ENCODE data around the gene ABCA2. TPM values are rescaled to one million over a fixed set of nuclear protein-coding genes. Genes with fewer than 3 reads are reported as not detected.

Gene ABCA2
- total RNA-seq, 1 donor from 2014 or later: 47.2 TPM

DNA sequence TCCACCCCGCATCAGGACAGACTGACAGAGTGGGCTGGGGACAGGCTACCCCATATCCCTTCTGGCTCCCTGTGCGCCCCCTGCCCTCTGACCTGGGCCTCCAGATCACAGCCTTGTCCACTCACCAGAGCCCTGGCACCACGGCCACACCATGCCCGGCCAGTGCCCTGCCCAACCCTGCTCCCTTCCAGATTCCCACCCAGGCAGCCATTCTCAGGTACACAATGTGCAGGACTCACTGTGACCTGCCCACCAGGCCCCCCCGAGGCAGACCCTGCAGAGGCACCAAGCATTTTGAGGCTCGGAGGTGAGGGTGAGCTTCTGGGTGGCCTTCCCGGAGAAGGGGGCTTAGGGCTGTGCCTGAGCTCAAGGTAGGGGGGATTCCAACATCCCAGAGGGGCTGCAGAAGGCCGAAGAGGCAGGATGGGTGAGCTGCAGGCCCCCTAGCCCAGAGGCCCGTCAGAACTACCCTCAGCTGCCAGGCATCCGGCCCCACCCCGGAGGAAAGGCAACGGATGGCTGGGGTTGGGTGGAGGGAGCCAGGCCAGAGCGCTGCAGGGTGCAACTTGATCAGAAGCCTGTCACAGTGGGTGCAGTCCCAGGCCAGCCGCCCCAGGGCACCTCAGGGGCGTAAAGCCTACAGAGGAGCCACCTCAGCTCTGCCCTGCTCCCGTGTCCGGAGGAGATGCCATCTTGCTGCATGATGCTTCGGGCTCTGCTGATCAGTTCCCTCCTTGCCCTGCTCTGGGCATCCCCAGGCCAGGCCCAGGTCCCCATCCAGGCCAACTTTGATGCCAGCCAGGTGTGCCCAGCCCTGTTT lies 45.6 kb downstream of the ABCA2 start, which contains the start of gene LCNL1:
Gene LCNL1 (plus strand): TSS at position 762 of the 820 bp plus-strand sequence. CDS start 594 bp downstream, outside the sequence.
- no peak for DNase-seq (ENCODE audit: low spot score)

GRCh38 chr9:136981588-136982231 lies 46.3 kb downstream of the ABCA2 start:
- DNase-seq (ENCODE audit: low spot score): no peak

GRCh38 chr9:136980669-136981478 lies 47.2 kb downstream of the ABCA2 start:
- DNase-seq (ENCODE audit: low spot score): no peak

DNA sequence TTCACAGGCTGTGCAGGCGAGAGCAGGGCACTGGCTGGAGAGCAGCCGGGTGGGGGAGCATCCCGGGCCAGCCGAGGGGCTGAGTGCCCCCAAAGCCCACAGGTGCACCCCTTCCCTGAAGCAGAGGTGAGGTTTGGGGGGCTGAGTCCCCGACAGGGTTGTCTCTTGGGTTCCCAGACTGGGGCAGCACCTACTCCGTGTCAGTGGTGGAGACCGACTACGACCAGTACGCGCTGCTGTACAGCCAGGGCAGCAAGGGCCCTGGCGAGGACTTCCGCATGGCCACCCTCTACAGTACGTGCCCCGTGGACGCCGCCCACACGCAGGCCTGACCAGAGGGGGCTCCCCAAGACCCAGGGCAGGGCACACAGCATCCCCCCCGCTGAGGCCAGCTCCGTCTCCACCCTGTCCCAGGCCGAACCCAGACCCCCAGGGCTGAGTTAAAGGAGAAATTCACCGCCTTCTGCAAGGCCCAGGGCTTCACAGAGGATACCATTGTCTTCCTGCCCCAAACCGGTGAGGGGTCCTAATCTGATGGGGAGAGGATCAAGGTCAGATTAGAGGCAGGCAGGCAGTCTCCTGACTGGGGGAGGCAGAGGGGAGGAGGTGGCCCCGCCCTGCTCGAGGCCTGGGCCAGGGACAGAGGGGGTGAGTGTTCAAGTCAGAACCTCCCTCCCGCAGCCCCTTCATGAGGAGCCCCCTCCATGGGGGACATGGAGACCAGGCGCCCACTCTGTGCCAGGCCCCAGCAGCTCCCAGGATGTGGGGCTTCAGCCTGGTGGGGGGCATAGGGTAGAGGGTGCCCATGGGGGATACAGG lies 48.1 kb downstream of the ABCA2 start:
- no peak for DNase-seq (ENCODE audit: low spot score)

GRCh38 chr9:136978865-136979544 lies 49.0 kb downstream of the ABCA2 start:
- DNase-seq (ENCODE audit: low spot score): no peak

DNA sequence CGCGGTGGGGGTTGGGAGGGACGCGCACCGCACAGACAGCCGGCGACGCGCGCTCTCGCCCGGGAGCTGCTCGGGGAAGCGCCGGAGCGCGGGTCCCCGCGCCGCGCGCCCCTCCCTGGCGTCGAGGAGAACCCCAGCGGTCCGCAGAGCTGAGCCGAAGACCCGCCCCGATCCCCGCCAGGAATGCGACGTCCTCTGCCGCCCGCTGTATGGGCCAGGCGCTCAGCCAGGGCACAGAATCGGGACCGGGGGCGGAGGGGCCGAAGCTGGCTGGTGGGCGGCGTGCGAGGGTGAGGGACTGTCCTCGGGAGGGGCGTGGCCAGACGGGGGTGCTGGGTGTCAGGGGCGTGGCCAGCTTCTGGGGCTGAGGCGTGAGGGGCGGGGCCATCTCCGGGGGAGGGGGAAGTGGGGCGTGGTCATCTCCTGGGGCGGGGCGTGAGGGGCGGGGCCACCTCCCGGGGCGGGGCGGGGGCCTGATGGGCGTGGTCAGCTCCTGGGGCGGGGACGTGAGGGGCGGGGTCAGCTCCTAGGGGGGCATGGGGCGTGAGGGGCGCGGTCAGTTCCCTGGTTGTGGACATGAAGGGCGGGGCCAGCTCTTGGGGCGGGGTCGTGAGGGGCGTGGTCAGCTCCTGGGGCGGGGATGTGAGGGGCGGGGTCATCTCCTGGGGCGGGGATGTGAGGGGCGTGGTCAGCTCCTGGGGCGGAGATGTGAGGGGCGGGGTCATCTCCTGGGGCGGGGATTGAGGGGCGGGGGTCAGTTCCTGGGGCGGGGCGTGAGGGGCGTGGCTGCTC lies 49.8 kb downstream of the ABCA2 start:
- DNase-seq (ENCODE audit: low spot score): no peak

GRCh38 chr9:136977649-136978072 lies 50.4 kb downstream of the ABCA2 start:
- no peak for DNase-seq (ENCODE audit: low spot score)

DNA sequence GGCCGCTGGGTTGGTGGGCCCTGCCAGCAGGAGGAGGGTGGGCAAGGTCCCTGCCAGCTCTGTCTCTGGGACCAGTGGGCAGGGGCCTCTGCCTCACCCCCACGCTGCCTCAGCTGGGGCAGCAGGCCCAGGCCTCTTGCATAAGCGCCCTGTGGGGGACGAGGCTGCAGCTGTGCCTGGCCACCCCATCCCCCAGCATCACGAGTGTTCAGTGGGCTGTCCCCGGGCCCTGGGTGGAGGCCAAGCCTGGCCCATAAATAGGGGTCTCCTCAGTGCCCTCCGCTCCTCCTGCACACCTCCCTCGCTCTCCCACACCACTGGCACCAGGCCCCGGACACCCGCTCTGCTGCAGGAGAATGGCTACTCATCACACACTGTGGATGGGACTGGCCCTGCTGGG lies 50.8 kb downstream of the ABCA2 start, which contains the start of gene PTGDS:
Gene PTGDS (plus strand): TSS at position 282 of the 400 bp plus-strand sequence. CDS start 75 bp downstream, at position 357.
- DNase-seq (ENCODE audit: low spot score): no peak

GRCh38 chr9:136975644-136976043 lies 52.4 kb downstream of the ABCA2 start:
- no peak for DNase-seq (ENCODE audit: low spot score)

DNA sequence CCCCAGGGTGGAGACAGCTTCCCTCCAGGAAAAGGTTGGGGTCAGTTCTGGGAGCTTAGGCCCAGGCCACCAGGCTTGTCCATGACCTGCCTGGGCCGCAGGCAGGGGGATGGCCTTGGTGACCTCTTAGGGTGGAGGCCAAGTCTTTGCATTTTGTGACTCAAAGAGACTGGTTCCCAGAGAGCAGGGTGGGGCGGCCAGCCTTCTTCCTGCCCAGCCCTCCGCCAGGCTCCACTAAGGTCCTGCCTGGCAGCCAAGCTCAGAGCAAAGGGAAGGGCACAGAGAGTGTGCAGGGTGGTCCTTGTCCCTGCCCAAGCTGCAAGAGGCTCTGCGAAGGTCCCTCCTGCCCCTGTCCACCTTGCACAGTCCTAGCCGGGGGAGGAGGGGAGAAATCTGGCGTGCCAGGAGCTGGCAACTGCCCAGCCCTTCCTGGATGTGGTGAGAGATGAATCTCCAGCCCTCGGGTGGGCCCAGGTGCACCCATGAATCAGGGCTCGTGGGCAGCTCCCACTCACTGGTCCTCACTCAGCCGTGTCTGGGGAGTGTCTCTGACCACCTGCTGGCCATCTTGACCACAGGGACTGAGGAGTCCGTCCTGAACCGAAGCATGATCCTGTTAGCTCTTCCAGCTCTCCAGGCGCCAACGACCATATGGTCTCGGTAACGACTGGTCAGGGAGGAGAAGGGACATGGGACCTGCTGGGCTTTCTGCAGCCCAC lies 53.1 kb downstream of the ABCA2 start:
- DNase-seq (ENCODE audit: low spot score): no peak

DNA sequence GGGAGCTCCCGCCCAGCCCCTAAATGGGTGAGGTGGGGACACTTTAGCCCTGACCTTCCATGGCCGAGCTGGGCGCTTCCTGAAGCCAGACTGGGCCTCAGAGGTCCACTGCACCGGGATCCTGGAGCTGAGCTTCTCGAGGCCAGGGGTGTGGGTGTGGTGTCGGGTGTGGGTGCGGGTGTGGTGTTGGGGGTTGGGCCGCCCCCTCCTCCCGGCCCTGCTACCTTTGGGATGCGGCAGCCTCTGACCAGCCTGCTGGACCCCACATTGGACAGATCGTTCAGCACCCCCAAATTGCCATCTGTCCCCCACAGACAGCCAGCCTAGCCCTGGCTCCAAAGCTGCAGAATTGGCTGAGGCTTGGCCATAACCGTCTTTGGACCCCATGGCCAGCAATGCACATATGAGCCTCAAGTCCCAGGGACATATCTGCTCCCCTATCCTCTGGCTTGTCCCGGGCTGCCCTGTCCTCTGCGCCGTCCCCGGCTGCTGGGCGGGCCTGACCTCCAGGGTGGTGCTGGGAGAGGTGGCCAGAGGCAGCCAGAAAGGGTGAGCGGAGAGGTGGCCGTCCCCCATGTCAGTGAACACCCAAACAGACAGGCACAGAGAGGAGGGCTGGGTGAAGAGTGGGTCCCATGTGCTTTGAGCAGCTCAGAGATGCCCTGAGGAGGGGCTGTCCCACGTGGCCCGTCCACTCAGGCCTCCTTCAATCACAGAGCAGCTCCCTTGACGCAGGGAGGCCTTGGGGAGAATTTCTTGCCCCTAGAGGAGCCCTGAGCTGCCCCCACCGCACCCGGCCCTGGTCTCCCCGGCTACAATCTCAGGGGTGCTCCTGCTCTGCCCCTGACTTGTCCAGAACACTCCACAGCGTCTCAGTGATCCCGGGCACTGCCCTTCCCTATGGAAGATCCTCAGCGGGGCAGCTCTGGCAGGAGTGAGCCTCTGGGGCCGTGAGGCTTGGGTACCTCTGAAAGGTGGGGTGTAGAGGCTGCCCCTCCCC lies 54.1 kb downstream of the ABCA2 start:
- DNase-seq (ENCODE audit: low spot score): no peak

GRCh38 chr9:136972743-136973142 lies 55.3 kb downstream of the ABCA2 start:
- DNase-seq (ENCODE audit: low spot score): no peak

DNA sequence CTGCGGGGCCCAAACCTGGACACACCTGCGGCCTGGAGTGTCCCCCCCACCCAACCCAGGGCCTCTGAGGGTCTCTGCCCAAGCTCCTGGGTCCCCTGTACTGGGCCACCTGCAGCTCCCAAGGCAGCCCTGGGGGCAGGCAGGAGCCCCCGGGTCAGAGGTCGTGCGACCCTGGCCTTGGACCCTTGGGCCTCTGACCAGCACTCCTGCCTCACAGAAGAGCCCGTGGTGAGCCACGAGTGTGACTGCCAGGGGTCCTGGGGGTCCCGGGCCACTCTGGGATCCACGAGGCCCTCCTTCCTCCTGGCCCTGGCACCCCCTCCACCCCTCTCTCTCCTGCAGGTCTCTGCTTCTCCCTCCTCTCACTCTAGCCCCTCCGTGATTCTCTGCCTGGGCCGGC lies 55.7 kb downstream of the ABCA2 start:
- no peak for DNase-seq (ENCODE audit: low spot score)

- no peak for DNase-seq (ENCODE audit: low spot score)
Observed at GRCh38 chr9:136971746-136972145, 56.3 kb downstream of the ABCA2 start.

DNA sequence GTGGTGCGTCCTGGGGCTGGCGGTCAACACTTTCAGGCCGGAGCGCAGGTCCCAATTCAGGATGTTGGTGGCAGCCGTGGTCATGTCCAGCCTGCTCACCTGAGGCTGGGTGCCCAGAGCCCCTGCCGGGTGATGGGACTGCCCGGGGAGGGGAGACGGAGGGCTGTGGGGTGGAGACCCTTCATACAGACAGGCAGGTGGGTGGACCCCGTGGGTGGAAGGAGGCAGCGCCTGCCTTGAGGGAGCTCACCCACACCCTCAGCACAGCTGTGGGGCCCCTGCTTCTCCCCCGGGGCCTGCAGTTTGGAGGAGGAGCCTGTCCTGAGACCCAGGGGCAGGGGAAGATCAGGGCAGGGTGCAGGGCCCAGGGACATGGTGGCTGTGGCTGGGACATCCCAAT lies 57.7 kb downstream of the ABCA2 start:
- DNase-seq (ENCODE audit: low spot score): no peak

- no peak for DNase-seq (ENCODE audit: low spot score)
Observed at GRCh38 chr9:136969774-136970173, 58.3 kb downstream of the ABCA2 start.

GRCh38 chr9:136969150-136969549 lies 58.9 kb downstream of the ABCA2 start:
- DNase-seq (ENCODE audit: low spot score): no peak
